SU-DHL-6 (cell line): ENCODE measurements around the gene SCUBE1.

Experiments
- H2AFZ ChIP-seq: fragments of 200-600 bp; sonication (generic); 2 replicates; pipeline ENCODE4 v1.6.1; 2014; ENCODE audit warnings: low read depth, mild to moderate bottlenecking, moderate library complexity, mixed read lengths, antibody characterized with exemption, low read length; ENCODE audit not compliant: severe bottlenecking
- H3F3A ChIP-seq: fragments of 200-600 bp; shearing (Covaris generic); 2 replicates; pipeline ENCODE4 v1.6.0; 2016; ENCODE audit warnings: antibody characterized with exemption, mild to moderate bottlenecking; ENCODE audit not compliant: insufficient read depth
- H3K27ac ChIP-seq: fragments of 200-600 bp; sonication (generic); 2 replicates; pipeline ENCODE4 v1.5.1; 2016; ENCODE audit warnings: low read depth, mild to moderate bottlenecking, low read length, moderate library complexity, mixed read lengths
- H3K27me3 ChIP-seq: fragments of 200-600 bp; sonication (generic), shearing (Covaris generic); 2 replicates; pipeline ENCODE4 v1.6.0; 2014; ENCODE audit warnings: mild to moderate bottlenecking, low read length
- H3K36me3 ChIP-seq: fragments of 200-600 bp; sonication (generic); 2 replicates; pipeline ENCODE4 v1.6.1; 2014; ENCODE audit warnings: mild to moderate bottlenecking, low read length, mixed read lengths
- H3K4me2 ChIP-seq: fragments of 300-600, 200-600 bp; shearing (Covaris generic), sonication (generic); 2 replicates; pipeline ENCODE4 v1.6.0; 2014; ENCODE audit warnings: low read length, low read depth, mild to moderate bottlenecking; ENCODE audit not compliant: poor library complexity, severe bottlenecking
- H3K4me3 ChIP-seq: fragments of 200-600 bp; sonication (generic); 2 replicates; pipeline ENCODE4 v1.5.1; 2014; ENCODE audit warnings: antibody characterized with exemption, low read length, mild to moderate bottlenecking, mixed read lengths; ENCODE audit not compliant: insufficient read depth, poor library complexity, severe bottlenecking
- H3K79me2 ChIP-seq: fragments of 200-600 bp; sonication (generic); 2 replicates; pipeline ENCODE4 v1.6.1; 2014; ENCODE audit warnings: mild to moderate bottlenecking, low read length, moderate library complexity; ENCODE audit not compliant: insufficient read depth
- H3K9ac ChIP-seq: fragments of 200-600 bp; sonication (generic); 2 replicates; pipeline ENCODE4 v1.7.0; 2014; ENCODE audit warnings: mild to moderate bottlenecking, low read length
- H3K9me2 ChIP-seq: fragments of 200-600 bp; sonication (generic); replicated peaks from 2 replicates; pipeline ENCODE4 v1.6.1; 2014; ENCODE audit warnings: low read length; ENCODE audit not compliant: insufficient read depth
- H3K9me3 ChIP-seq: fragments of 200-600 bp; sonication (generic); 2 replicates; pipeline ENCODE4 v1.6.1; 2014; ENCODE audit warnings: low read length, mixed read lengths; ENCODE audit not compliant: insufficient read depth
- H4K20me1 ChIP-seq: fragments of 200-600 bp; sonication (generic); 2 replicates; pipeline ENCODE4 v1.6.1; 2014; ENCODE audit warnings: low read depth, mild to moderate bottlenecking, antibody characterized with exemption, low read length, moderate library complexity, mixed read lengths
- CTCF ChIP-seq: fragments of 200-600 bp; sonication (generic); IDR thresholded peaks from one replicate; pipeline ENCODE4 v1.5.1; 2017; ENCODE audit warnings: antibody characterized with exemption, mild to moderate bottlenecking, low read length, moderate library complexity; ENCODE audit not compliant: insufficient read depth, poor library complexity, severe bottlenecking
- EZH2phosphoT487 ChIP-seq: fragments of 200-600 bp; sonication (generic), shearing (Covaris generic); conservative IDR thresholded peaks from 2 replicates; pipeline ENCODE4 v1.6.1; 2018; ENCODE audit warnings: mild to moderate bottlenecking, antibody characterized with exemption, low read length, moderate library complexity, mixed read lengths

Gene SCUBE1

GRCh38 chr22:43293259-43293654 is 49.9 kb downstream of the SCUBE1 start:
- Histone ChIP-seq H3K79me2 (no peaks in the 10 kb centered on the region), H3K36me3 (no peaks in the 10 kb centered on the region), H3K4me3 (no peak overlapping the region), H3K9me2 (no peaks in the 10 kb centered on the region), H3K27me3 (no peaks in the 10 kb centered on the region), H3K27ac (no peak overlapping the region), H4K20me1 (no peaks in the 10 kb centered on the region), H3K9ac (no peak overlapping the region), H2AFZ (no peak overlapping the region), H3K4me2 (no peak overlapping the region), H3K9me3 (no peaks in the 10 kb centered on the region), H3F3A (no peaks in the 10 kb centered on the region)
- TF ChIP-seq CTCF (no peak), EZH2phosphoT487 (no peak)

- Histone ChIP-seq H3K4me3 (no peak overlapping the region), H3K27ac (no peak overlapping the region), H2AFZ (no peak overlapping the region), H3F3A (no peaks in the 10 kb centered on the region), H4K20me1 (no peaks in the 10 kb centered on the region), H3K9me3 (no peaks in the 10 kb centered on the region), H3K9me2 (no peaks in the 10 kb centered on the region), H3K79me2 (no peaks in the 10 kb centered on the region), H3K36me3 (no peaks in the 10 kb centered on the region), H3K9ac (no peak overlapping the region), H3K27me3 (no peaks in the 10 kb centered on the region), H3K4me2 (no peak overlapping the region)
- TF ChIP-seq CTCF: no peak
- no peak for TF ChIP-seq EZH2phosphoT487
These were observed 50.5 kb downstream of the SCUBE1 start for GRCh38 chr22:43292630-43293018.

DNA sequence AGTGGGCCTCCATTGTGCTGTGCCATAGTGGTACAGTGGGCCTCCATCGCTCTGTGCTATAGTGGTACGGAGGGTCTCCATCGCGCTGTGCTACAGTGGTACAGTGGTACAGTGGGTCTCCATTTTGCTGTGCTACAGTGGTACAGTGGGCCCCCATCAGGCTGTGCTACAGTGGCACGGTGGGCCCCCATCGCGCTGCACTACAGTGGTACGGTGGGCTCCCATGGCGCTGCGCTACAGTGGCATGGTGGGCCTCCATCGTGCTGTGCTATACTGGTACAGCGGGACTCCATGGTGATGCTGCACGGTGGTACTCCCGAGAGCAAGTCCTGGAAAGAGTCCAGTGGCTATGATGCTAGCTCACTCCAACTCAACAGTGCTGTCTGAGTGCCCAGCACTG is 51.8 kb downstream of the SCUBE1 start:
- Histone ChIP-seq H2AFZ (no peak overlapping the region), H3K36me3 (no peaks in the 10 kb centered on the region)

More for the DNA sequence above, 51.8 kb downstream of the SCUBE1 start:
- Histone ChIP-seq H3K4me3 (no peak overlapping the region), H3K27ac (no peak overlapping the region), H3K9me3 (no peaks in the 10 kb centered on the region), H3K9me2 (no peaks in the 10 kb centered on the region), H3K79me2 (no peaks in the 10 kb centered on the region), H4K20me1 (no peaks in the 10 kb centered on the region), H3F3A (no peaks in the 10 kb centered on the region), H3K4me2 (no peak overlapping the region), H3K9ac (no peak overlapping the region), H3K27me3 (no peaks in the 10 kb centered on the region)
- TF ChIP-seq CTCF (no peak), EZH2phosphoT487 (no peak)
